ENCODE measurements around the gene SYMPK.
A peak's percentile ranks its signal among the peaks of the same experiment; 100 is the strongest.

SYMPK gene

DNA sequence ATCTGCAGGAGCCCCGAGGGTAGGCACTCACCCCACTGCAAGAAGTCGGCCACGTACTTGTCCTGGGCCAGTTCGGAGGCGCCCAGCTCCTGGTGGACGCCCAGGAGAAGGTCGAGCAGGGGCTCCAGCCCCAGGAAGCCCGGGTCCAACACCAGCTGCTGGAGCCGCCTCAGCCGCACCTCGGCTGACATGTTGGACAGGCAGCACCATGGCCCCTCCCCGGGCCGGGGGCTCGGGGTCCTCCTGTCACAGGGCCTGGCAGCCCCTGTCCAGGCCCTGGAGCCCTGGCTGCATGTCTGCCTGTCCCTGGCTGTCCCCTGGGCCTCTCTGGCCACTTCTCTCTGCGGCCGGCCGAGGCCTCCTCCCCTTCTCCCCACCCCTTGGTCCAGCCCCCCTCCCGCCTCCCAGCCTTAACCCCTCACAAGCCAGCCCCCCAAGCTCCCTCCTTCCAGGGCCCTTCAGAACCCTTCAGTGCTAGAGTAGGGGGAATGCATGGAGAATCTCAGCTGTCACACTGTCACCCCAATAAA lies 80.7 kb downstream of the SYMPK start, which contains the start of gene DMPK:
Gene DMPK (minus strand): TSS at position 329 of the 530 bp plus-strand sequence. CDS start 138 bp downstream, at position 191.
- DNase-seq (ENCODE audit: low read depth in 2 of 2, low spot score in 1 of 2): no peak

DNA sequence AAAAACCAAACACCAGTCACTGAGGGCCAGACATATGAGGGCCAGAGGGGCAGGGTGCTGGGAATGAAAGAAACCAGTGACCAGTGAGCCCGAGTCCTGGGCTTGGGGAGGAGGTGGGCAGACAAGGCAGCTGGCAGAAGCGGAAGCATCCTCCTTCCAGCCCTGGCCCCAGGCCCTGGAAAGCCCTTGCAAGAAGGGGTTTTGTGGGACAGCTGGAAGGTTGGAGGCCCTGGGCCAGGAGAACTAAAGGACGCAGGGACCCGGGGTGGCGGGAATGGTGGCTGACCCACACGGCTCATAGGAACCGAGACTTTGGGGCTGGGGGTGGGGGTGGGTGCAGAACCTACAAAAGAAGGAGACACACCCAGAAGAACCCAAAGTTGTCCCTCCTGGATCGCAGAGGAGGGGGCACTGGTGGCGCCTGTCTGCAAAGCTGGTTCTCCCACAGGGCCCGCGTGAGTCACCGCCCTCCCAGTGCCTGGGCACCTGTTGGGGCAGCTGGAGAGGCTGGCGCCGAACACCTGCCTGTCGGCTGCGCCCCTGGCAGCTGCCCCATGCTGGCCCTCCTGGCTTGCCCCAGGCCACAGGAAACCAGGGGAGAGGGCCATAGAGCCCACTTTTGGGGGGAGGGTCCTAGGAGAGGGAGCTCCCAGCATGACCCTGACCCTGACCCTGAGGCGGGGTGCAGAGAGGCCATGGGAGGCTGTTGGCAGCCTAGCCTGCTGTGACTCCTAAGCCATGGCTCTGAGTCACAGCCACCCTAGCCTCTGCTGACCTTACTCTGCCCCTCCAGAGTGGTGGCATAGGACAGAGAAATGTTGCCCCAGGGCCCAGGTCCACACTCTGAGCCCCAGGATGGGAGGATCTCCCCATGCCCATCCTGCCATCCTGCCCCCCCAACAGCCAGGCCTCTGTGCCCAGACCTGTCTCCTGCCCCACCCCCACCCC lies 81.5 kb downstream of the SYMPK start:
- DNase-seq (ENCODE audit: low read depth in 2 of 2, low spot score in 1 of 2): no peak

DNA sequence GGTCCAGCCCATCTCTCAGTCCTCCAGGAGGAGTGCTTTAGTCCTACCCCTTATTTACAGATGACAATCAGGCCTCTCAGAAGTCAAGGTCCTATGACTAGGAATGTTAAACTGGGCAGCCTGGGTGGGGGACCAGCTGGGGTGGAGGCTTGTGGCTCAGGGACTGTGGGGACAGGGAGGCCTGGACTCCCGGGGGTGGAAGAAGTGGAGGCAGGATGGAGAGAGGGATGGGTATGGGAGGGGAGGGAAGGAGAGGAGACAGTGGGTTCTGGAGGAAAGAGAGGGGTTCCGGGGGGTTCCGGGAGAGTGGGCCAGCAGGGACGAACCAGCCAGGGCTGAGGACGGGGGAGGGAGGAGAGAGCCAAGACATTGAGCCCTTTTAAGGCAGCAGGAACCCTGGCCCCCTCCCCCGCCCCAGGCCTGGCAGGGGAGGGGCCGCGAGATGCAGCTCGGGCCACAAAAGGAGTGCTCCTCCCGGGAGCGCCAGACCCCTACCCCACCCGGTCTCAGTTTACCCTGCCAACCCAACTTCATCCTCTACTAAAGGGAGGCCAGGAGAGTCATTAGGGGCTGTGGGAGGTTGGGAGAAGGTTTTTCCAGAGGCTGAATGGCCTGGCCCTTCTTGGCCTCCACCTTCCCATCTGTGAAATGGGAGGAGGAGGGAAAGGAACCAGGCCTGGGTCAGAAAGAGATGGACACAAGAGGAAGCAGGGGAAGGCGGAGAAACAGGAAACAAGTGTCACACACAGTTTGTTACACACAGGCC lies 82.3 kb downstream of the SYMPK start:
- DNase-seq (ENCODE audit: low read depth in 2 of 2, low spot score in 1 of 2): no peak

DNA sequence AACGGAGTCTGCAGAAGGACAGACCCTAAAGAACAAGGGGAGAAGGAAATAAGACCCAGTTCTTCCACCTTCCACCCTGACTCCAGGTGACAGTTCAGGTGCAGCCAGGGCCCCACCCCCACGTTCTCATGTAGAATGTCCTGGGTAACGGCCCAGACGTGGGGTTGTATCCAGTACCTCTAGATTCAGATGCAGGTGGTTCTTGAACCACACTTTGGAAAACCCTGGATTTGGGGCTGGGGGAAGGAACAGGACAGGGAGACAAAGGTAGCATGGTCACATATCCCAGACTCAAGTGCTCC lies 82.8 kb downstream of the SYMPK start:
- no peak for DNase-seq (ENCODE audit: low read depth in 2 of 2, low spot score in 1 of 2)

DNA sequence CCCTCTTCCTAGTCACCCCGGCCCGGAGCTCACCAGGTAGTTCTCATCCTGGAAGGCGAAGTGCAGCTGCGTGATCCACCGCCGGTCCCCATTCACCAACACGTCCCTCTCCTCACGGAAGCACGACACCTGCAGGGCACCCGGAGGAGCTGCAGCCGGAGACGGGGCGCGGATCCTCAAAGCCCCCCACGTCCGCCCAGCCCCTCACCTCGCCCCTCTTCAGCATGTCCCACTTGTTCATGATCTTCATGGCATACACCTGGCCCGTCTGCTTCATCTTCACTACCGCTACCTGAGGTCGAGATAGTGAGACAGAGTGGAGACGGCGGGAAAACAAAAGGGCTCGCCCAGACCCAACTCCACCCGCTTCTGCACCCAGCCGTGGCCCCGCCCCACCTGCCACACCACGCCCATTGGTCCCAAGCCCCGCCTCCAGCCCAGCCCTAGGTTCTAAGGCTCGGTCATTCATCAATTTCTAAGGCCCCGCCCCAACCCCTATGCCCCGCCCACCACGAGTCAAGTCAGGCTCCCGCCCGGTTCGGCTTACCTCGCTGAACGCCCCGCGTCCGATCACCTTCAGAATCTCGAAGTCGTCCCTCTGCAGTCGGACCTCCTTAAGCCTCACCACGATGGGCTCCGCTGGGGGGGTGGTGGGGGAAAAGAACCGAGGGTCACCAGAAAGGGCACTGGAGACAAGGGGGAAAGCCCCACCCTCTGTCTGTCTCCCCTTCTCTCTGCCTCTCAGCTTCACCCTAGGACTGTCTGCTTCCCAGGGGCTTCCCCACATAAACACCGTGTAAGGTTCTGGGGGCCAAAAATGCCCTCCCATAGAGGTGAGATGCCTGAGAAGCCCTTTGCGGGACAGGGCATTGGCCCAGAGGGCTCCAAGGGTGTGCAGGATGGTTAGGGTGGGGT lies 83.5 kb downstream of the SYMPK start:
- DNase-seq (ENCODE audit: low read depth in 2 of 2, low spot score in 1 of 2): peak; percentile 50 to 60

DNA sequence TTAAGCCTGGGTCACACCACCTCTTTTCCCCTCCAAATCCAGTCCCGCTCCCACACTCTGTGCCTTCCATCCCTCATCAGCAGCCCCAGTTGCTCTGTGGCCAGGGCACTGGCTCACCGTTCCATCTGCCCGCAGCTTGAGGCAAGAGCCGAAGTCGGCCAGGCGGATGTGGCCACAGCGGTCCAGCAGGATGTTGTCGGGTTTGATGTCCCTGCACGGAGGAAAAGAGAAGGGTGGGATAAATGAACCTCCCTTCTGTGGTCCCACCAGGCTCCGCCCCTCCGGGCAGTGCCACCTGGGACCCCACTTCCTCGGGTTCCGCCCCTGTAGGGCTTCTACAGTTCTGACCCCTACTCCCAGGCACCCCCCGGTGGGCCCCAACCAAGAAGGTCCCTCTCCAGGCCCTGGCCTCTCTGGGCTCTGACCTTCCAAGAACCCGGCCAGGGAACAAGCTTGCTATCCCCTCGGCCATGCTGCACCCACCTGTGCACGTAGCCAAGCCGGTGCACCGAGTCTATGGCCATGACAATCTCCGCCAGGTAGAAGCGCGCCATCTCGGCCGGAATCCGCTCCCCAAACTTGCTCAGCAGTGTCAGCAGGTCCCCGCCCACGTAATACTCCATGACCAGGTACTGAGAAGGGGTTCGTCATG lies 84.8 kb downstream of the SYMPK start:
- no peak for DNase-seq (ENCODE audit: low read depth in 2 of 2, low spot score in 1 of 2)

DNA sequence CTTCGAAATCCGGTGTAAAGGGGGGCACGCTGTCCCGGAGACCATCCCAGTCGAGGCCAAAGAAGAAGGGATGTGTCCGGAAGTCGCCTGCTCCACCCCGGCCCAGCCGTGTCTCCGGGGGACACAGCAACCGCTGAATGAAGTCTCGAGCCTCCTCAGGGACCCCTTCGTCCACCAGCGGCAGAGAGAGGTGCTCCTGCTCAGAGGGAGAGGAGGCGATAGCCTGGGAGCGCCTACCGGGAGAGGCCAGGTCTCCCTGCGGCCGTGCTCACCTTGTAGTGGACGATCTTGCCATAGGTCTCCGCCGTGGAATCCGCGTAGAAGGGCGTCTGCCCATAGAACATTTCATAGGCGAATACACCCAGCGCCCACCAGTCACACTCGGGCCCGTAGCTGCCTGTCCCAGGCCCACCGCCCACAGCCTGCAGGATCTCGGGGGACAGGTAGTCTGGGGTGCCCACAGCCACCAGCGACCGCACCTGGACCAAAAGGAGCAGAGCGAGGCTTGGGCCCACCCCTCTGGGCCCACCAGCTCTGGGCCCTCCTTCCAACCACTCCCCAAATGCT lies 85.5 kb downstream of the SYMPK start:
- no peak for DNase-seq (ENCODE audit: low read depth in 2 of 2, low spot score in 1 of 2)

DNA sequence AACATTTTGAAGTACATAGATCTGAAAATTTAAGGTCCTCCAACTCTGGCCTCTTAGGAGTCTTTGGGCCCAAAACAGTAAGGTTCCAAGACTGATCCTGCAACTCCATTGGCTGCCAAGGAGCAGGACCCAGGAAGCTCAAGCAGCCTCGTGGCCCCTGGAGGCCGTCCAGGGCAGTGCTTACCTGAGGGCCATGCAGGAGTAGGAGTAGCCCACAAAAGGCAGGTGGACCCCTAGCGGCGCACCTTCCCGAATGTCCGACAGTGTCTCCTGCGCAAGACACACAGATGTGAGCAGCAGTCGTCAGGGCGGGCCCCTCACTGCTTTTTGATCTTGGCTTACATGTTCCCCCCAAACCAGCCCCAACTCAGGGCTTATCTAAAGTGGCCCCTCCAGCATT lies 88.2 kb downstream of the SYMPK start:
- DNase-seq (ENCODE audit: low read depth in 2 of 2, low spot score in 1 of 2): no peak

DNA sequence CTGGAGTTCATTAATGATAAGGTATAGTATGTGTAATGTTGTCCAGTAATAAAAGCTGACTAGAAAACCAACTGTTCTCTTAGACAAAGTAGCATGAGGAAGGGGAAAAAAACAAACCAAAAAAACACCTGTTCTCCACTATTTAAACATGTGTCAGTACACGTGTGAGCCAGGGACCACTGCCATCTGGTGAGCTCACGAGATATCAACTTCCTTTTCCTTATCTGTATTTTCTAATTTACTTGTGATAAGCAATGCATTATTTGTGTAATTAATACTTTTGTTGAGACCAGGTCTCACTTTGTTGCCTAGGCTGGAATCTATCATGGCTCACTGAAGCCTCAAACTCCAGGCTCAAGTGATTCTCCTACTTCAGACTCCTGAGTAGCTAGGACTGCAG lies 89.6 kb downstream of the SYMPK start:
- no peak for DNase-seq (ENCODE audit: low read depth in 2 of 2, low spot score in 1 of 2)

DNA sequence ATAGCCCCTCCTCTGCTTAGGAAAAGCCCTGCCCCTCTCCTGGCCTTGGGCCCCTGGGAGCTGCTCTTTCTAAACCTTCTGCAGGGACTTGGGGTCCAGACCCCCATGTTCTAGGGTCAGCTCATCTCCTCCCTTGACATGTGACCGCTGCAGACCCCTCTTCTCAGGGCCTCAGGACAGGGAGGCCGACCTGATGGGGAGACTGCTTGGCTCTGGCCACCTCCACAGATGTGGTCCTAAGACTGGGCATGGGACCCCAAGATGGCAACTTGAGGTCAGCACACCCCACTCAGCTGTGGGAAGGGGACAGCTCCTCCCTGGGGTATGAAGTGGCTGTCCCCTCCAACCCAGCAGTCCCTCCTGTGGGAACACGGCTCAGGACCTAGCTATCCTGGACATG lies 90.0 kb downstream of the SYMPK start:
- DNase-seq (ENCODE audit: low read depth in 2 of 2, low spot score in 1 of 2): no peak

DNA sequence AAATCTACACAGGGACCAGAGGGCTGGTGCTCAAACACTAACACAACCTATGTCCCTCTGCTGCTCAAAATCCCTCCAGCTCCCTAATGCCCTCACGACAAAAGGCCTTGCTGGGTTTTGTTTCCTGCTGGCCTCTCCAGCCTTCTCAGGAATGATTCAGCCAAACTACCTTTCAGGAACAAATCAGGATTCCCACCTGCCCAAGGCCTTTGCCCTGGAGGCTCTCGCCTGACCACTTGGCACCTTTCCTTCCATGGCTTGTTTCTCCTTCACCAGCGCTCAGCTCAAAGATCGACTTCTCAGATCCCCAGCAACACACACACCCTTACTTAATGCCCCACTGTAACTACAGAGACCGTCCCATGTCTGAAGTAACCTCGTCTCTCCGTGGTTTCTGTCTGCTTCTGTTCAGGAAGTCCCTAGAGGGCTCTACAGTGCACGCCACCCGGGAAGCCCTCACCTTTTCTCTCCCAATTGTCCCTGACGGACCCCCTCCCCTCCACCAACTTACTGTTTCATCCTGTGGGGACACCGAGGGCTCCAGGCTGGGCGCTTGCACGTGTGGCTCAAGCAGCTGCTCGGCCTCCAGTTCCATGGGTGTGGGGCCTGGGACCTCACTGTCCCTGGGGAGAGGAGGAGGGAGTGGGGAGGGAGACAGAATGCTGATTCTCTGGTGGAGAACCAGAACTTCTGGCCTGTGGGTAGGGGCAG lies 90.7 kb downstream of the SYMPK start:
- DNase-seq (ENCODE audit: low read depth in 2 of 2, low spot score in 1 of 2): no peak

DNA sequence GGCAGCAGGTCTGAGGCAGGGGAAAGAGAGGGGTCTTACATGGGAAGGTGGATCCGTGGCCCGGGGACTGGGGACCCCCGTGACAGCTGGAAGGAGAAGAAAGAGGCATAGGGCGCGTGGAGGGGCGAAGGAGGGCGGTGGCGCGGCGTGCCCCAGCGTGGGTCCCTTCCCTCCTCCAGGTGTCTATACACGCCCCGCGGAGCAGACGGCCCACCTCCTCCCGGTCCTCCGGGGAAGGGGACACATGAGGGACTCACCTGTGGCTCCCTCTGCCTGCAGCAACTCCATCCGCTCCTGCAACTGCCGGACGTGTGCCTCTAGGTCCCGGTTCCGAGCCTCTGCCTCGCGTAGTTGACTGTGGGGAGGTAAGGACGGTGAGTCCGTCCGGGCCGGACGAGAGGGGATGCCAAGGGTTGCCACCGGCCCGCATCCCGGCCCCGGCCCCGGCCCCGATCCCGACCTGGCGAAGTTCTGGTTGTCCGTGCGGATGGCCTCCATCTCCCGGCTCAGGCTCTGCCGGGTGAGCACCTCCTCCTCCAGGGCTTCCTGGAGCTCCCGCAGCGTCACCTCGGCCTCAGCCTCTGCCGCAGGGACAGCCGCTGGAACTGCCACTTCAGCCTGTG lies 91.5 kb downstream of the SYMPK start:
- no peak for DNase-seq (ENCODE audit: low read depth in 2 of 2, low spot score in 1 of 2)

DNA sequence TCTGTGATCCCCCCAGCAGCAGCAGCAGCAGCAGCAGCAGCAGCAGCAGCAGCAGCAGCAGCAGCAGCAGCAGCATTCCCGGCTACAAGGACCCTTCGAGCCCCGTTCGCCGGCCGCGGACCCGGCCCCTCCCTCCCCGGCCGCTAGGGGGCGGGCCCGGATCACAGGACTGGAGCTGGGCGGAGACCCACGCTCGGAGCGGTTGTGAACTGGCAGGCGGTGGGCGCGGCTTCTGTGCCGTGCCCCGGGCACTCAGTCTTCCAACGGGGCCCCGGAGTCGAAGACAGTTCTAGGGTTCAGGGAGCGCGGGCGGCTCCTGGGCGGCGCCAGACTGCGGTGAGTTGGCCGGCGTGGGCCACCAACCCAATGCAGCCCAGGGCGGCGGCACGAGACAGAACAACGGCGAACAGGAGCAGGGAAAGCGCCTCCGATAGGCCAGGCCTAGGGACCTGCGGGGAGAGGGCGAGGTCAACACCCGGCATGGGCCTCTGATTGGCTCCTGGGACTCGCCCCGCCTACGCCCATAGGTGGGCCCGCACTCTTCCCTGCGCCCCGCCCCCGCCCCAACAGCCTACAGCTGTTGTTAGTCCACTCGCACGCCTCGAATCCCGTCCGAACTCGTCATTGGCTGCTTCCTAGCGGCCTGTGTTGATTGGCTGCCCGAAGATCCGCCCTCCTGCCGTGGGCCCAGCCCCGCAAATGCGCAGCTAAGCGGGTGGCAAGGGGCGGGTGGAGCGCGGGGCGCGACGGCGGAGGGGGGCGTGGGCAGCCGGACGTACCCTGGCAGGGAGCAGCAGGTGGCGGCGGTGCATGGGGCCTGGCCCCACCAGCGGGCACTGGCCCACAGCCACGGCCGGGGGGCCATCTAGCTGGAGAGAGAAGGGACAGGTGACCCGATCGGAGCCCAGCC lies 92.5 kb downstream of the SYMPK start:
- peak; percentile 72 to 77 for DNase-seq (ENCODE audit: low read depth in 2 of 2, low spot score in 1 of 2)

DNA sequence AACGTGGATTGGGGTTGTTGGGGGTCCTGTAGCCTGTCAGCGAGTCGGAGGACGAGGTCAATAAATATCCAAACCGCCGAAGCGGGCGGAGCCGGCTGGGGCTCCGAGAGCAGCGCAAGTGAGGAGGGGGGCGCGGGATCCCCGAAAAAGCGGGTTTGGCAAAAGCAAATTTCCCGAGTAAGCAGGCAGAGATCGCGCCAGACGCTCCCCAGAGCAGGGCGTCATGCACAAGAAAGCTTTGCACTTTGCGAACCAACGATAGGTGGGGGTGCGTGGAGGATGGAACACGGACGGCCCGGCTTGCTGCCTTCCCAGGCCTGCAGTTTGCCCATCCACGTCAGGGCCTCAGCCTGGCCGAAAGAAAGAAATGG lies 93.1 kb downstream of the SYMPK start:
- DNase-seq (ENCODE audit: low read depth in 2 of 2, low spot score in 1 of 2): no peak

DNA sequence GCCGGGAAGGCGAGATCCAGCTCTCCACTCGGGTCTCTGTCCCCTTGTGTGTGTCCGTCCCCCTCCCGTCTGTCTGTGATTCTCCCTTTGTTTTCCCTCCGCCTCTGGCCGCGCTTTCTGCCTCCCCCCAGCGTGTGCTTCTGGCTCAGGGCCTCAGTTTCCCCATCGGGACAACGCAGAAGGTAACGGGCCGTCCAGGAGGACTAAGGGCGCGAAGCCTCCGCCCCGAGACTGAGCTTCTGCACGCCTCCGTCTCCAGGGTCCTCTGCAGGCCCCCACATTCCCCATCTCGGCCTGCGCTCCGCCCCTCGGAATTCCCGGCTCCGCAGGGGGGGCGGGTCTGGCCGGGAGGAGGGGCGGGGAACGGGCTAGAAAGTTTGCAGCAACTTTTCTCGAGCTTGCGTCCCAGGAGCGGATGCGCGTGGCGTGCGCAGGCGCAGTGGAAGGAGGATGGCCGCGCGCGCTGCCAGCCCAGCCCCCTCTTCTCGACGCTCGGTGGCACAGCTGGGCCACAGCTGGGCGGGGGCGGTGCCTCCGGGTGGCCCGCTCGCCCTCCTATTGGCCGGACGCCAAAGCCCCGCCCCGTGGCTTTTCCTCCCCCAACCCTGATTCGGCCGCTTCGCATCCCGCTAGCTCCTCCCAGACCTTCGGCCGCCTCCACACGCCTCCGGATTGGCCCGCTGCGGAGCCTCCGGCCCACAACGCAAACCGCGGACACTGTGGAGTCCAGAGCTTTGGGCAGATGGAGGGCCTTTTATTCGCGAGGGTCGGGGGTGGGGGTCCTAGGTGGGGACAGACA lies 93.8 kb downstream of the SYMPK start, which contains the start of gene SIX5:
Gene SIX5 (minus strand): TSS at position 269 of the 799 bp plus-strand sequence. CDS start 408 bp downstream, outside the sequence.
- peak; percentile 77 to 86 for DNase-seq (ENCODE audit: low read depth in 2 of 2, low spot score in 1 of 2)

DNA sequence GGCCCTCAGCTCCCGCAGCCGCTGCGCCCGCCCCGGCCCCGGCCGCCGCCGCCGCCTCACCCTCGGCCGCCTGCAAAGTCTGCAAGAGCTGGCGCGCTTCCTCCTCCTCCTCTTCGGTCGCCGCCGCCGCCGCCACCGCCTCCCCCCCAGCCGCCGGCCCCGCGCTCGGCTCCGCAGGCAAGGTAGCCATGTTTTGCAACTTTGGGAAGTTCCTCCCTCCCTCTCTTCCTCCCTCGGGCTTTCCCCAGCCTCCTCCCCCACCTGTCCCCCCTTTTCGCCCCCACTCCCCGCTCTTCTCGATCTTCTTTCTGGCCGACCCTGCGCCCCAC lies 94.3 kb downstream of the SYMPK start:
- no peak for DNase-seq (ENCODE audit: low read depth in 2 of 2, low spot score in 1 of 2)

All from stimulated activated CD8-positive, alpha-beta memory T cell treated with anti-CD3 and anti-CD28 coated beads, Interleukin-4, amount 100 ng/mL, for 4 hours (primary cell).